GM10847 (cell line): Measurements from ENCODE around the gene ACAD9.

Experiments used
- POLR2A ChIP-seq: IDR thresholded peaks from 2 replicates; pipeline ENCODE4 v1.6.1; 2011; ENCODE audit not compliant: insufficient read length; ENCODE audit errors: extremely low read depth

Gene ACAD9

GRCh38 chr3:128879125-128879969 is at the start of gene ACAD9:
TSS of gene ACAD9 (plus strand) at chr3:128879620. CDS start at chr3:128879692, 72 bp downstream.
- TF ChIP-seq POLR2A: peak; percentile 91

GRCh38 chr3:128835096-128835495 is 44.3 kb upstream of the ACAD9 start:
- no peak for TF ChIP-seq POLR2A

- TF ChIP-seq POLR2A: no peak
Measured at GRCh38 chr3:128841926-128842920, 37.2 kb upstream of the ACAD9 start.

GRCh38 chr3:128844502-128844901 is 34.9 kb upstream of the ACAD9 start:
- TF ChIP-seq POLR2A: no peak

- no peak for TF ChIP-seq POLR2A
Measured at GRCh38 chr3:128845119-128845777, 34.2 kb upstream of the ACAD9 start.

GRCh38 chr3:128845778-128846485 is 33.5 kb upstream of the ACAD9 start:
- no peak for TF ChIP-seq POLR2A

GRCh38 chr3:128846486-128846891 is 32.9 kb upstream of the ACAD9 start:
- TF ChIP-seq POLR2A: no peak

GRCh38 chr3:128847666-128848370 is 31.6 kb upstream of the ACAD9 start:
- TF ChIP-seq POLR2A: no peak

- no peak for TF ChIP-seq POLR2A
Measured at GRCh38 chr3:128848936-128849335, 30.5 kb upstream of the ACAD9 start.

- no peak for TF ChIP-seq POLR2A
Measured at GRCh38 chr3:128849911-128850455, 29.4 kb upstream of the ACAD9 start.

- TF ChIP-seq POLR2A: no peak
Measured at GRCh38 chr3:128850544-128850943, 28.9 kb upstream of the ACAD9 start.

GRCh38 chr3:128851601-128852000 is 27.8 kb upstream of the ACAD9 start:
- no peak for TF ChIP-seq POLR2A

GRCh38 chr3:128853826-128854225 is 25.6 kb upstream of the ACAD9 start:
- no peak for TF ChIP-seq POLR2A

GRCh38 chr3:128854475-128854874 is 24.9 kb upstream of the ACAD9 start:
- no peak for TF ChIP-seq POLR2A
